Astrocyte of the cerebellum (primary cell): ENCODE results near the gene XIRP2.
"Not testable (repeated sequence)": the region's sequence is repeated elsewhere in the genome, so short reads cannot be mapped to it uniquely, and the experiment has no call there.

Source experiments
- DNase-seq: peaks from one replicate; pipeline ENCODE4 v3.0.0-alpha.2; 2011; ENCODE audit warnings: low read depth
- H3K4me3 ChIP-seq: 2 replicates; pipeline ENCODE4 v1.5.1; 2011; ENCODE audit warnings: mild to moderate bottlenecking, low read depth, low read length, moderate library complexity
- CTCF ChIP-seq: IDR thresholded peaks from 2 replicates; pipeline ENCODE4 v1.5.1; 2012; ENCODE audit warnings: low read length, low read depth, moderate library complexity, mild to moderate bottlenecking; ENCODE audit errors: missing control alignments
- in situ Hi-C: cut with HindIII; loops from 2 replicates; pipeline ENCODE4 v1.10.0; 2017; ENCODE audit warnings: low sequenced_read_pairs

XIRP2 gene

DNA sequence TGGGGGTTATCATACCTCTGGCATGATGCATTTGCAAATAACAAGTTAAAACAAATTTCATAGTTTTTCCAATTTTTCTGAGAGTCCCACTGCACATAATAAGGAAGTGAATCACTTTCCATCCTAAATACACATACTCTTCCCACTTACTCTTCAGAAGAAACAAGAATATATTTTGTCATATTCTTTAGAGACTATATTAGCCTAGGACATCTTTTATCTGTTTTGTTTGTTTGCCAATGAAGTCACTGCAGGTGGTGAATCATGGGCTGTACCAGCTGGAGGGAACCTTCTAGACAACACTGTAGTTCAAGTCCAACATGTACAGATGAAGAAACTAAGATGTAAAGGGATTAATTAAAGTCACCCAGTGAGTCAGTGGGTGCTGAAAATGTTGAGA is 116.8 kb downstream of the XIRP2 start:
- DNase-seq, result no peak
- in situ Hi-C loops, result no loop called here
- no peak for TF ChIP-seq CTCF

GRCh38 chr2:167013227-167013626 is 124.9 kb downstream of the XIRP2 start:
- no peak for TF ChIP-seq CTCF
- in situ Hi-C loops, result no loop called here
- no peak overlapping the region for H3K4me3 ChIP-seq
- DNase-seq, result no peak

More for the DNA sequence above, 116.8 kb downstream of the XIRP2 start:
- H3K4me3 ChIP-seq, result no peak overlapping the region

GRCh38 chr2:167015806-167016205 is 127.5 kb downstream of the XIRP2 start:
- no peak overlapping the region for H3K4me3 ChIP-seq
- in situ Hi-C loops, result no loop called here
- no peak for TF ChIP-seq CTCF
- no peak for DNase-seq

DNA sequence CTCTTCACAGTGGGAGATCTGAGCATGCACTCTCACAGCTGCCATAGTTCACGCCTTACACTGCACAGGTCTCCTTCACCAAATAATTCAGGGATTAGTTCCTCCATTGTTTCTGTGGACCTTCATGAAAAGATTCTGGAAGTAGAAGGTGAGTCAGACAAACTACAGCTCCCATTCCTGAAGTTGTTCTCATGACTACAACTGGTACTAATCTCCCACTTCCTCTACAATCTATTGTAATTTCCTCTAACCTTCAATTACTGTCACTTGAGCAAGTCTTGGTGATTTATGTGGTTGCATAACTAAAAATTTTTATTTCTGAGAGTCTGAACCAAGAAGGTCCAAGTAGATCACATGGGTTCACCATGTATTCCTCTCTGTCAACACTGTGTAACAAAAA is 128.7 kb downstream of the XIRP2 start:
- TF ChIP-seq CTCF, result no peak
- no peak for DNase-seq
- H3K4me3 ChIP-seq, result no peak overlapping the region
- in situ Hi-C loops, result no loop called here

- no peak for DNase-seq
- no peak for TF ChIP-seq CTCF
- in situ Hi-C loops, result no loop called here
- H3K4me3 ChIP-seq, result no peak overlapping the region
These were observed 130.3 kb downstream of the XIRP2 start for GRCh38 chr2:167018590-167018989.

DNA sequence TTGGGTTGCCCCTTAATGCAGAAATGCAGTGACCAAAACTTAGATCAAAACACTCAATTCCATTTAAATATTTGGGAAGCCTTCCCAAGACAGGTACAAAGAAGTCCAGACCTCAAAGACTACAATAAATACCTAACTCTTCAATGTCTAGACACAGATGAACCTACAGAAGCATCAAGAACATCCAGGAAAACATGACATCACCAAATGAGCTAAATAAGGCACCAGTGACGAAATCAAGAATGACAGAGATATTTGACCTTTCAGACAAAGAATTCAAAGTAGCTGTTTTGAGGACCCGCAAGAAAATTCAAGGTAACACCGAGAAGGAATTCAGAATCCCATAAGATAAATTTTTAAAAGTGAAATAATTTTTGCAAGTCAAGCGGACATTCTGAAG is 140.2 kb downstream of the XIRP2 start:
- DNase-seq, result no peak
- no peak overlapping the region for H3K4me3 ChIP-seq
- no peak for TF ChIP-seq CTCF
- in situ Hi-C loops, result no loop called here

- H3K4me3 ChIP-seq, DNase-seq, in situ Hi-C loops: not testable (repeated sequence)
These were observed 146.7 kb downstream of the XIRP2 start for GRCh38 chr2:167034976-167035375.
